GM18505 (cell line): ENCODE data around the gene FMNL2.
"Not testable (repeated sequence)": the region's sequence is repeated elsewhere in the genome, so short reads cannot be mapped to it uniquely, and the experiment has no call there.

Experiments
- ATAC-seq: cut with Tn5 transposase; IDR thresholded peaks from one replicate; pipeline ENCODE4 v1.9.1; 2021; ENCODE audit not compliant: unreplicated experiment
- POLR2A ChIP-seq: IDR thresholded peaks from 4 replicates; pipeline ENCODE4 v1.6.1; 2011; ENCODE audit warnings: borderline replicate concordance; ENCODE audit not compliant: insufficient read depth, insufficient read length; ENCODE audit errors: extremely low read depth

The FMNL2 gene

DNA sequence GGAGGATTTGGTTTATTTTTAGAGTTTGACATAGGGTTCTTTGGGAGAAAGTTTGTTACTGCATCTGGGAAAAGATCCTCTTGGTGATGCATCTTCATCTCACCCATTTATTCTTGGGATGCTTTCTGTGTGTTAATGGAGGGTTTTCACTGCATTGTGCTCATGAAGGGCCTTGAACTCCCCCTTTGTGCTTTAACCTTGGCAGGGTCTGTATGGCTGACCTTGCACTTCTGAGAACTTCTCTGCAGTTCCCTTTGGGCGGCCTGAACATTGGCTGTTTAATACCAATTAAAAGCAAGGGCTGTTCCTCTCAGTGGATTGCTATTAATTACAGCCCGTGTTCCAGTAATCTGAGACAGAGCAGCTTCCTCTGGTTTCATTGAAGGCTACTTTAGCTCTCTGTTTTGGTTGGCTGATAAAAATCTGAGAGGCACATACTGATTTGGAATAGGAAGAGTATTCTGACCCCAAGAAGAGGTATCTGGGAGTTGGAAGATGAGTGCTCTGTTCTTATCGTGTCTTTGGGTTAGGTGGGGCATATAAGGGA is 37.5 kb downstream of the FMNL2 start:
- ATAC-seq: no peak
- no peak for TF ChIP-seq POLR2A

- ATAC-seq: no peak
- no peak for TF ChIP-seq POLR2A
These were observed 40.2 kb downstream of the FMNL2 start for GRCh38 chr2:152375174-152375573.

DNA sequence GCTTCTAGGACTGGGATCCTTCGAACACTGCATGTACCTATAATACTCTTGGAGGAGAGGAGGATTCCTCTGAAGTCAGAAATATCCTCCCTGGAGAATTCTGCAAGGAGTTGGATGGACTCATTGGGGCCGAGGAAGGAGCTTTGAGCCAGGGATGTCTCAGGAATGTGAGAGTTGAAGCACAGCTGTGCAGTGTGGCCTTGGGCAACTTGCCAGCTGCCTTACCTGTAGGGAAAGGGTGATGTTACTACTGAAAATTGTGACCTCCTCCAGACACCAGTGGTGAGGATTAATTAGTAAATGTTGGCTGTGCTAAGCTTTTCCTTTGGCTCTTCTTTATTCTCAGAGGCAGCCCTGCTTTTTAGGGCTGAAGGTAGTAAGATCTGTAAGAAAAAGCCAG is 41.4 kb downstream of the FMNL2 start:
- TF ChIP-seq POLR2A: no peak
- ATAC-seq: no peak

- no peak for TF ChIP-seq POLR2A
- ATAC-seq: no peak
These were observed 42.0 kb downstream of the FMNL2 start for GRCh38 chr2:152376968-152377367.

DNA sequence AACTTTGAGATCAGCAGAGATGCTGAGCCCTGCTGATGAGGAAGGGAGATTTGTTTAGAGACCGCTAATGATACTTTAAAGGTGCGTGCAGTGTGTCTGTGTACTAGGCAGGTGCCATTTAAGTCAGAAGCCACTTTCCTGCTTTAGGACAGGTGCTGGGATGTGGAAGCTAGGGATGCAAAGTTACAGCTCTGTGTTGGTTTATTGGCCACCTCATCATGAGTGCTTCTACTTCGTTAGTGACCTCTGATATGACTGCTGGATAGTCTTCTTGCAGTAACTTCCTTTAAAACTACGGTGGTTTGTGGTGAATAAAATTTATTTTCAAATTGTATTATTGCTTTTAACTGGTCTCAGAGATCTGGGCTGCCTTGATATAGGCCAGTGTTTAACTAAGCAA is 44.1 kb downstream of the FMNL2 start:
- TF ChIP-seq POLR2A: no peak
- no peak for ATAC-seq

DNA sequence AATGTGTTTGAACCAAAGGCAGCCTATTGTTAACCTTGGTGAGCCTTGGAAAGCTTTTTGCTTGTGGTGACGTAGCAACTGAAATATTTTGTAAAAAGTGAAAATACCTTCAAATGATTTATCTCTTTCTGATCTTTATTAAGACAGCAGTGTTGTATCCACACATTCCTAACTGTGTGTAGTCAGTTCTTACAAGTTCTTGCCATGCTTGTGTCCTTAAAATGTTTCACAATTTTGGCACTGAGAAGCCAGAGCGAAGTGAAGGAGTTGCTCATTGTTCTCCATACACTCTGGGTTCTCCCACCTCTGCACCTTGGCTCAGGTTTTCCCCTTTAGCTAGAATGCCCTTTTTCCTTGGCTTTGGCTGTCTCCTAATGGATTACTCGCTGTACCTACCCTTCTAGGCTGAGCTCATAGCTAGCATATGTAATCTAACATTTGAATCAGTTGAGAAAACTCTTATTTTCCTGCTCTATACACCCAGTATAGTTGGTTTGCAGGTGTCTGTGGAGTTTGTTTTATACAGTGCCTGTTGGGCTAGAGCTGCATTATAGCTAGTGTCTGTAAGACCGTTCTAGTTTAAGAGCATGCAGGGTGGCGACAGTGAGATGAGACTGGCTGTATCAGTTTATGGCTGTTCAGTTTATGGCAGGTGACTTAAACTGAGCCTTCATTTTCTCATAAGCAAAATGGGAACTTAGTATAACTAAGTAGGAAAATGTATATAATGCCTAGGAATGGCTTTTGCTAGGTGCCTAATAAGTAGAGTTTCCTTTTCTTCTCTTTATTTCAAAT is 45.5 kb downstream of the FMNL2 start:
- no peak for TF ChIP-seq POLR2A
- ATAC-seq: no peak

DNA sequence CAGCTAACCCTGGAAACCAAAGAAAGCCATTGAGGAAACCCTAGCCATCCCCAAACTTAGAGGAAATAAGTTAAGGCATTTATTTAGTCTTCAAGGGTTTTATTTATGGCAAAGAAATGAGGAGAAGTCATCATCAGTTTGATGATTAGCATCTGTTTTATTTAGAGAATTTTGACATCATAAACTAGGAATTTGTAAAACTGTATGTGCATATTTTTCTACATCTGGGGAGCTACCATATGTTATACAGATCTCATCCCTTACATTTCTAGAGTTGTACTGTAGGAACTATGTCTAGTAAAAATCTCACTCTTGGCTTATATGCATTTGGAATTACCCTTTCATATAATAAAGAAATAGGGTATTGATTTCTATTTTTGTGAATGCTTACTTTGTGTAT is 48.7 kb downstream of the FMNL2 start:
- no peak for TF ChIP-seq POLR2A
- ATAC-seq: no peak

DNA sequence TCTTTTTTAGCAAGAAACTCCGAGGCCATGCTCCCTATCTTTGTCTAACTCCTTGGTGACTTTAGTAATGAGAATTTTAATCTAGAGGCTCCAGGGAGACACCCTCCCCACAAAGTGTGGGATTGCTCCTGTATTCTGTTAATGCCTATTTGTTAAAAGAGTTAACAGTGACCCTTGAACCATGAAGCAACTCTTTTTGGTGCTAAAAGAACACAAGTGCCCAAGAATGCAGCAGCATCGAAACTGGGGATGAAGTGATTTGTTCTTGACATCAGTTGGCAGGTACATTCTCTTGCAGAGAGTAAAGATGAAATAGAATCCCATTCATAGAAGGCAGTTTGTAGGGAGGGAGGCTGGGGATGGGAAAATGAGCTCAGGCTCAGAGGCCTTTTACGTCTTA is 50.0 kb downstream of the FMNL2 start:
- no peak for TF ChIP-seq POLR2A
- ATAC-seq: no peak

DNA sequence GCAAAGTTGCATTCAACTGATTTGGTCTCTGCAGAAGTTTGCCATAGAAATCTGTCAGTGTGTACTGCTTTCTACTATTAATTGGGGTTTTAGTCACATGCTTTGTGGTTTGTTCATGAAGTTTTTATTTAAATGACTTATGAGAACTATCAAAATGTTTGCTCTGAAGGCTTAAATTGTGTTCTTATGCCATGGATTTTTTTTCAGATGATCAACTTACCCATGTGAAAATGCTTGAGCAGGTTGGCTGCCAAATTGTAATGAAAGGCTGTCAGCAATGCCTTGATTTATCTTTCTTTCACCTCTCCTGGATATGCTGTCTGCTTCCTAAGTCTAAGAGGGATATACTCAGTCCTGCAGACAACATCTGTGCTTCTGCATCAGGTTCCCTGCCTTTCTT is 50.7 kb downstream of the FMNL2 start:
- no peak for ATAC-seq

GRCh38 chr2:152386266-152386665 is 51.3 kb downstream of the FMNL2 start:
- ATAC-seq: no peak

More for the DNA sequence above, 50.7 kb downstream of the FMNL2 start:
- TF ChIP-seq POLR2A: no peak

GRCh38 chr2:152387041-152387440 is 52.1 kb downstream of the FMNL2 start:
- no peak for ATAC-seq
- TF ChIP-seq POLR2A: no peak

More at GRCh38 chr2:152386266-152386665, 51.3 kb downstream of the FMNL2 start:
- TF ChIP-seq POLR2A: no peak

DNA sequence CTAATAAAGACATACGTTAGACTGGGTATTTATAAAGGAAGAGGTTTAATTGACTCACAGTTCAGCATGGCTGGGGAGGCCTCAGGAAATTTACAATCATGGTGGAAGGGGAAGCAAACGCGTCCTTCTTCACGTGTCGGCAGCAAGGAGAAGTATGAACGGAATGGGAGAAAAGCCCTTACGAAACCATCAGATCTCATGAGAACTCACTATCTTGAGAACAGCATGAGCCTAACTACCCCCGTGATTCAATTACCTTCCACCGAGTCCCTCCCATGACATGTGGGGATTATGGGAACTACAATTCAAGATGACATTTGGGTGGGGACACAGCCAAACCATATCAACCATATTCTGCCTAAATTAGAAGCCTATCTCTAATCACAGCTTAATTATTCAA is 53.3 kb downstream of the FMNL2 start:
- not testable (repeated sequence) for ATAC-seq

DNA sequence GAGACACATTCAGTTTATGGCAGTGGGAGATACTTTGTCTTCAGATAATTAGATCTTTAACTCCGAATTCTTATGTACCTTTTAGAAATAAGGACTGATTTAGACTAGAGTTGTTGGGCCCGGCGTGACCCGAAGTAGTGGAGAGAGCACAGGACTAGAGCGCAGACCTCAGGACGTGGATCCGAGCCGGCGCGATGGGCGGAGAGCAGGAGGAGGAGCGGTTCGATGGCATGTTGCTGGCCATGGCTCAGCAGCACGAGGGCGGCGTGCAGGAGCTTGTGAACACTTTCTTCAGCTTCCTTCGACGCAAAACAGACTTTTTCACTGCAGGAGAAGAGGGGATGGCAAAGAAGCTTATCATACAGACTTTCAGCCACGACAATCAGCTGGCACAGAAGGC is 54.5 kb downstream of the FMNL2 start:
- no peak for TF ChIP-seq POLR2A
- ATAC-seq: no peak

DNA sequence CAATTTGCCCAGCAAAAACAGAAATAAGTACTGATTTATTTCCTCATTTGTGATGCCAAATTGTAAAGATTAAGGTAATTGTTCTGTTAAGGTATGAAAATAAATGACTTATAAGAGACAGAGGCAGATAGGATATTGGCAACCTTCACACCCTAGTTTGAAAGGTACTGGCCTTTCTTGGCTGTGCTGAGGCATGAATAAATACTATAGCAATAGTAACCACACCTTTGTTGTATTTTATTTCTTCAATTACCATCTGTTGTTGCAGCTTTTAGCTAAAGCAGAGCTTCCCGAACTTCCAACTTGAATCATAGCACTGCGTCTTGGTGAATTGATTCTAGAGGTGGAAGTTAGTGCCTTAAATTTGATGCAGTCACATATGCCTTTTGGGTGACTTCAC is 55.9 kb downstream of the FMNL2 start:
- TF ChIP-seq POLR2A: no peak
- no peak for ATAC-seq
